Measurements from ENCODE around the gene BMP2. TPM values are rescaled to one million over a fixed set of nuclear protein-coding genes. Genes with fewer than 3 reads are reported as not detected.

BMP2 gene
- 100 to 1,000 TPM in 1 of 4 donors, 10 to 100 TPM in 3; 16.7 to 109 (median 48.4) TPM for total RNA-seq

DNA sequence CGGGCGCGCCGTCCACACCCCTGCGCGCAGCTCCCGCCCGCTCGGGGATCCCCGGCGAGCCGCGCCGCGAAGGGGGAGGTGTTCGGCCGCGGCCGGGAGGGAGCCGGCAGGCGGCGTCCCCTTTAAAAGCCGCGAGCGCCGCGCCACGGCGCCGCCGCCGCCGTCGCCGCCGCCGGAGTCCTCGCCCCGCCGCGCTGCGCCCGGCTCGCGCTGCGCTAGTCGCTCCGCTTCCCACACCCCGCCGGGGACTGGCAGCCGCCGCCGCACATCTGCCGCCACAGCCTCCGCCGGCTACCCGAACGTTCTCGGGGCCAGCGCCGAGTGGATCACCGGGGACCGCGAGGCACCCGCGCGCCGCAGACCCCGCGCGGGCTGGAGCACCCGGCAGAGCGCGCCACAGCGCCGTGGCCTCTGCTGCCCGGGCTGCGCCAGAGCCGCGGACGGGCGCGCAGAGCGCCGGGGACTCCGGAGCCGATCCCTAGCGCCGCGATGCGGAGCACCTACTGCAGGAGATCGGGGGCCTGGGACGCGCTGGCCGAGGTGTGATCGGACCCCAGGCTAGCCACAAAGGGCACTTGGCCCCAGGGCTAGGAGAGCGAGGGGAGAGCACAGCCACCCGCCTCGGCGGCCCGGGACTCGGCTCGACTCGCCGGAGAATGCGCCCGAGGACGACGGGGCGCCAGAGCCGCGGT, at the start of gene BMP2:
Gene BMP2 (plus strand): TSS at position 151 of the 692 bp plus-strand sequence. CDS start 2,441 bp downstream, outside the sequence.
- peaks cover 0 to 36% (median 16%) of the 10 kb centered on the region in 4 donors for H3K4me1 ChIP-seq
- H3K27me3 ChIP-seq = peaks cover 4% of the 10 kb centered on the region
- no peak for TF ChIP-seq POLR2A (IDR thresholded peaks at IDR 0.05)
- TF ChIP-seq POLR2AphosphoS5 (IDR thresholded peaks at IDR 0.05) = peak in 2 of 3 donors; percentile 24 to 50
- DNase-seq = peak; percentile 72
- peak within 1 kb of the TSS; percentile 83 to 91 (median 86) for H3K27ac ChIP-seq
- WGBS, 2 donors (ENCODE audit: low coverage in 1 of 2) = 1% methylated on average over 65 of the region's 112 CpGs; no CpG with 5 or more reads in 1 of the 2 donors
- H3K36me3 ChIP-seq = no peaks in the 10 kb centered on the region
- H3K4me3 ChIP-seq = peak within 1 kb of the TSS; percentile 65 to 74 (median 70)
- in situ Hi-C loops (cut with MboI; ENCODE audit: low pct_ligation_motif_present in 1 of 4, low pct_unique_long_range_greater_than_20kb in 1 of 4, low sequenced_read_pairs in 3 of 4) = loop anchor here in 2 of 4 donors (10.0 to 25.0 kb wide), 2 partner anchors 133 to 520 kb away; no protein-coding TSS in a partner anchor
- no peaks in the 10 kb centered on the region for H3K9me3 ChIP-seq
- intact Hi-C loops (cut with DNase I; ENCODE audit: low total_unique reads) = no loop called here

GRCh38 chr20:6718662-6719368, 48.7 kb upstream of the BMP2 start:
- in situ Hi-C loops (cut with MboI; ENCODE audit: low pct_ligation_motif_present in 1 of 4, low pct_unique_long_range_greater_than_20kb in 1 of 4, low sequenced_read_pairs in 3 of 4) (no loop called here), intact Hi-C loops (cut with DNase I; ENCODE audit: low total_unique reads) (loop anchor here (1.0 kb wide), 1 partner anchor 17 kb away; no protein-coding TSS in a partner anchor)
- Histone ChIP-seq H3K4me3 (no peak overlapping the region), H3K27ac (no peak overlapping the region), H3K9me3 (no peaks in the 10 kb centered on the region), H3K27me3 (no peaks in the 10 kb centered on the region), H3K36me3 (no peaks in the 10 kb centered on the region), H3K4me1 (peaks cover 0 to 13% (median 5%) of the 10 kb centered on the region in 4 donors)
- WGBS, 2 donors (ENCODE audit: low coverage in 1 of 2) = 79 to 82% methylated on average over 2 to 7 of the region's 7 CpGs
- DNase-seq = no peak
- TF ChIP-seq EP300 (IDR thresholded peaks at IDR 0.05; ENCODE audit: low read depth) (no peak), POLR2AphosphoS5 (IDR thresholded peaks at IDR 0.05) (no peak), CTCF (IDR thresholded peaks at IDR 0.05) (no peak), POLR2A (IDR thresholded peaks at IDR 0.05) (no peak)

DNA sequence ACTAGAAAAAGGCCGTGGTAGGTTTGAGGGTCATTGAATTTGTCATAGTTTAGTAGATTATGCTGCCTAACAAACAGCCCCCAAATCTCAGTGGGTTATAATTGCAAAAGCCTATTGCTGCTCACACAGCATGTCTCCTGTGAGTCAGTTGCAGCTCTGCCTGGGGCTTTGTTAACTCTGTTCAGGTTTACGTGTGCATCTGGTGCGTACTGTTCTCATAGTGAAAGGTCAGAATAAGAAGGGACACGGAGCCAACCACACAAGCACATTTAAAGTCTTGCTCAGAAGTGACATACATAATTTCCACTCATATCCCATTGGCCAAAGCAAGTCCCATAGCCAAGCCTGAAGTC, 48.1 kb upstream of the BMP2 start:
- Histone ChIP-seq H3K4me3 (no peak overlapping the region), H3K27ac (no peak overlapping the region), H3K27me3 (no peaks in the 10 kb centered on the region), H3K36me3 (no peaks in the 10 kb centered on the region), H3K4me1 (peaks cover 0 to 9% (median 5%) of the 10 kb centered on the region in 4 donors), H3K9me3 (no peaks in the 10 kb centered on the region)
- in situ Hi-C loops (cut with MboI; ENCODE audit: low pct_ligation_motif_present in 1 of 4, low pct_unique_long_range_greater_than_20kb in 1 of 4, low sequenced_read_pairs in 3 of 4) (no loop called here), intact Hi-C loops (cut with DNase I; ENCODE audit: low total_unique reads) (loop anchor here (1.0 kb wide), 1 partner anchor 17 kb away; no protein-coding TSS in a partner anchor)
- WGBS, 2 donors (ENCODE audit: low coverage in 1 of 2) = 76 to 87% methylated on average over 3 to 4 of the region's 4 CpGs
- TF ChIP-seq CTCF (IDR thresholded peaks at IDR 0.05) (no peak), POLR2A (IDR thresholded peaks at IDR 0.05) (no peak), POLR2AphosphoS5 (IDR thresholded peaks at IDR 0.05) (no peak), EP300 (IDR thresholded peaks at IDR 0.05; ENCODE audit: low read depth) (no peak)
- no peak for DNase-seq

- intact Hi-C loops (cut with DNase I; ENCODE audit: low total_unique reads) = no loop called here
- no peak overlapping the region for H3K27ac ChIP-seq
- H3K4me3 ChIP-seq = no peak overlapping the region
- in situ Hi-C loops (cut with MboI; ENCODE audit: low pct_ligation_motif_present in 1 of 4, low pct_unique_long_range_greater_than_20kb in 1 of 4, low sequenced_read_pairs in 3 of 4) = loop anchor here in 2 of 4 donors (25.0 kb wide), 2 partner anchors 89 to 111 kb away; no protein-coding TSS in a partner anchor
- DNase-seq = no peak
- 45% methylated on average over 1 of the region's 1 CpG; no CpG with 5 or more reads in 1 of the 2 donors for WGBS, 2 donors (ENCODE audit: low coverage in 1 of 2)
- no peaks in the 10 kb centered on the region for H3K4me1 ChIP-seq
- no peaks in the 10 kb centered on the region for H3K9me3 ChIP-seq
- no peaks in the 10 kb centered on the region for H3K36me3 ChIP-seq
- TF ChIP-seq EP300 (IDR thresholded peaks at IDR 0.05; ENCODE audit: low read depth) (no peak), CTCF (IDR thresholded peaks at IDR 0.05) (no peak), POLR2A (IDR thresholded peaks at IDR 0.05) (no peak), POLR2AphosphoS5 (IDR thresholded peaks at IDR 0.05) (no peak)
- no peaks in the 10 kb centered on the region for H3K27me3 ChIP-seq
These were observed 40.7 kb upstream of the BMP2 start for GRCh38 chr20:6726761-6727160.

Data from transverse colon (tissue), 4 donors.